Fibroblast of lung (primary cell): ENCODE results near the gene TRERF1. TPM values are rescaled to one million over a fixed set of nuclear protein-coding genes. Genes with fewer than 3 reads are reported as not detected.

Experiments used
- DNase-seq, 2 donors: peaks; one replicate each; pipeline versions ENCODE4 v3.0.0 to v3.0.0-alpha.2; 2010; ENCODE audit warnings: low read depth in 2 of 2
- H2AFZ ChIP-seq: 2 replicates; pipeline ENCODE4 v1.5.1; 2012; ENCODE audit warnings: low read length, control low read depth, inconsistent platforms
- H3K27ac ChIP-seq: 2 replicates; pipeline ENCODE4 v1.5.1; 2011; ENCODE audit warnings: low read length, control low read depth; ENCODE audit not compliant: insufficient read depth
- H3K27me3 ChIP-seq: 2 replicates; pipeline ENCODE4 v1.5.1; 2011; ENCODE audit warnings: mild to moderate bottlenecking, low read length; ENCODE audit not compliant: control insufficient read depth, insufficient read depth
- H3K36me3 ChIP-seq: 2 replicates; pipeline ENCODE4 v1.5.1; 2011; ENCODE audit warnings: low read length; ENCODE audit not compliant: control insufficient read depth, insufficient read depth
- H3K4me1 ChIP-seq: 2 replicates; pipeline ENCODE4 v1.5.1; 2011; ENCODE audit warnings: low read length; ENCODE audit not compliant: control insufficient read depth, insufficient read depth; ENCODE audit errors: extremely low read depth
- H3K4me2 ChIP-seq: 2 replicates; pipeline ENCODE4 v1.5.1; 2011; ENCODE audit warnings: low read length, control low read depth; ENCODE audit not compliant: insufficient read depth; ENCODE audit errors: extremely low read depth
- H3K4me3 ChIP-seq, 4 experiments: fragments of 200-600 bp in 1 of 4; sonication (generic) in 1 of 4; replicated peaks in 1 of 4; 2 replicates each; pipeline ENCODE4 v1.5.1; 2011 to 2016; ENCODE audit warnings: low read length in 4 of 4, low read depth in 3 of 4, mild to moderate bottlenecking in 3 of 4, control low read depth in 2 of 4, inconsistent platforms in 1 of 4, mixed read lengths in 1 of 4; ENCODE audit not compliant: insufficient read depth in 1 of 4; ENCODE audit errors: control extremely low read depth in 1 of 4
- H3K79me2 ChIP-seq: 2 replicates; pipeline ENCODE4 v1.5.1; 2012; ENCODE audit warnings: mild to moderate bottlenecking, low read length, inconsistent platforms; ENCODE audit not compliant: control insufficient read depth, insufficient read depth
- H3K9ac ChIP-seq: 2 replicates; pipeline ENCODE4 v1.5.1; 2011; ENCODE audit warnings: mild to moderate bottlenecking, low read length, control low read depth; ENCODE audit not compliant: insufficient read depth
- H3K9me3 ChIP-seq: 2 replicates; pipeline ENCODE4 v1.5.1; 2012; ENCODE audit warnings: low read depth, low read length; ENCODE audit not compliant: control insufficient read depth, insufficient read depth
- H4K20me1 ChIP-seq: 2 replicates; pipeline ENCODE4 v1.5.1; 2011; ENCODE audit warnings: low read length; ENCODE audit not compliant: control insufficient read depth, insufficient read depth; ENCODE audit errors: extremely low read depth
- EZH2 ChIP-seq: IDR thresholded peaks from 2 replicates; pipeline ENCODE4 v1.5.1; 2012; ENCODE audit warnings: low read length, control low read depth, mild to moderate bottlenecking; ENCODE audit errors: missing control alignments
- polyA plus RNA-seq, 2 donors: library from polyadenylated mRNA; depleted of rRNA in 1 of 2; stranded (reverse) in 1 of 2; unstranded in 1 of 2; fragments of >200 nt; gene quantifications; 2 replicates each; pipeline ENCODE4 v1.2.1, GENCODE V29; 2011 to 2012; ENCODE audit warnings: missing spikeins in 1 of 2
- total RNA-seq: library from RNA; depleted of rRNA; stranded (reverse); fragments of >200 nt; gene quantifications from 2 replicates; pipeline ENCODE4 v1.2.1, GENCODE V29; 2014
- TF ChIP-seq, protein P1 (sequence below), 2 donors: IDR thresholded peaks in 1 of 2; conservative IDR thresholded peaks in 1 of 2; 1 replicate in 1 of 2; 2 replicates in 1 of 2; pipeline ENCODE4 v1.5.1; 2011 to 2012; ENCODE audit warnings: low read length in 2 of 2, control low read depth in 1 of 2, inconsistent platforms in 1 of 2, low read depth in 1 of 2, mild to moderate bottlenecking in 1 of 2

TRERF1 gene
- total and polyA plus RNA-seq, 2 donors (not counting 1 experiment from before 2014, with no cell fraction given) = 6.3 to 8.3 TPM

DNA sequence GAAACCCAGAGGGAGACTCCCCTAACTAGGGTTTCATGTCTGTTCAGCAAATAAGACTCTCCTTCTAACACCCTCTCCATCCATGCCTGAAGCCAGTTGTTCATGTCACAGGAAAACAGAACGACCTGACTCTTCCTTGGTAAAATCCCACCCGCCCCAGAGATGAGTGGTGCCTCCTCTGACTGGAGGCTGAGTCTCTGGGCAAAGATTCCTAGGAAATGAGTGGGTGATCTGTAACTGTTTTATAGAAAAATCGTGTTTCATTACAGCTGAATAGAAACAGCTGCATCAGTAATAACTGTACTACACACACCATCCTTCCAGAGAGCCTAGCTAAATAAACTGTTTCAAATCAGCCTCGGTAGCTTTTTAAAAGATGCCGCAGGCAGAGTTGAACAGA is 196.7 kb downstream of the TRERF1 start:
- Histone ChIP-seq H3K4me2 (no peak overlapping the region), H3K9ac (no peak overlapping the region), H4K20me1 (no peaks in the 10 kb centered on the region), H3K79me2 (no peaks in the 10 kb centered on the region), H2AFZ (no peak overlapping the region), H3K4me3 (no peak overlapping the region), H3K4me1 (peaks cover 12% of the 10 kb centered on the region), H3K9me3 (no peaks in the 10 kb centered on the region), H3K36me3 (peaks cover 5% of the 10 kb centered on the region), H3K27me3 (no peaks in the 10 kb centered on the region), H3K27ac (no peak overlapping the region)
- DNase-seq = no peak
- TF ChIP-seq, protein P1, sequence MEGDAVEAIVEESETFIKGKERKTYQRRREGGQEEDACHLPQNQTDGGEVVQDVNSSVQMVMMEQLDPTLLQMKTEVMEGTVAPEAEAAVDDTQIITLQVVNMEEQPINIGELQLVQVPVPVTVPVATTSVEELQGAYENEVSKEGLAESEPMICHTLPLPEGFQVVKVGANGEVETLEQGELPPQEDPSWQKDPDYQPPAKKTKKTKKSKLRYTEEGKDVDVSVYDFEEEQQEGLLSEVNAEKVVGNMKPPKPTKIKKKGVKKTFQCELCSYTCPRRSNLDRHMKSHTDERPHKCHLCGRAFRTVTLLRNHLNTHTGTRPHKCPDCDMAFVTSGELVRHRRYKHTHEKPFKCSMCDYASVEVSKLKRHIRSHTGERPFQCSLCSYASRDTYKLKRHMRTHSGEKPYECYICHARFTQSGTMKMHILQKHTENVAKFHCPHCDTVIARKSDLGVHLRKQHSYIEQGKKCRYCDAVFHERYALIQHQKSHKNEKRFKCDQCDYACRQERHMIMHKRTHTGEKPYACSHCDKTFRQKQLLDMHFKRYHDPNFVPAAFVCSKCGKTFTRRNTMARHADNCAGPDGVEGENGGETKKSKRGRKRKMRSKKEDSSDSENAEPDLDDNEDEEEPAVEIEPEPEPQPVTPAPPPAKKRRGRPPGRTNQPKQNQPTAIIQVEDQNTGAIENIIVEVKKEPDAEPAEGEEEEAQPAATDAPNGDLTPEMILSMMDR (conservative IDR thresholded peaks at IDR 0.05 in 1 of 2, IDR thresholded peaks at IDR 0.05 in 1 of 2; ENCODE audit: low read depth in 1 of 2, low read length in 2 of 2) = no peak
- no peak for TF ChIP-seq EZH2

GRCh38 chr6:42254505-42254904 is 197.2 kb downstream of the TRERF1 start:
- Histone ChIP-seq H3K9ac (no peak overlapping the region), H3K27me3 (no peaks in the 10 kb centered on the region), H3K9me3 (no peaks in the 10 kb centered on the region), H2AFZ (no peak overlapping the region), H4K20me1 (no peaks in the 10 kb centered on the region), H3K27ac (no peak overlapping the region), H3K36me3 (peaks cover 6% of the 10 kb centered on the region), H3K79me2 (no peaks in the 10 kb centered on the region), H3K4me3 (no peak overlapping the region), H3K4me2 (no peak overlapping the region), H3K4me1 (peaks cover 12% of the 10 kb centered on the region)
- DNase-seq = no peak
- TF ChIP-seq EZH2 = no peak
- TF ChIP-seq, protein P1 (conservative IDR thresholded peaks at IDR 0.05 in 1 of 2, IDR thresholded peaks at IDR 0.05 in 1 of 2; ENCODE audit: low read depth in 1 of 2, low read length in 2 of 2) = no peak

- Histone ChIP-seq H3K79me2 (no peaks in the 10 kb centered on the region), H3K9me3 (no peaks in the 10 kb centered on the region), H3K36me3 (peaks cover 7% of the 10 kb centered on the region), H3K27ac (peak overlapping the region; percentile 34), H3K4me1 (peaks cover 12% of the 10 kb centered on the region), H3K4me2 (no peak overlapping the region), H3K4me3 (no peak overlapping the region), H3K9ac (peak overlapping the region; percentile 21), H4K20me1 (no peaks in the 10 kb centered on the region), H2AFZ (no peak overlapping the region), H3K27me3 (no peaks in the 10 kb centered on the region)
- DNase-seq = peak; percentile 58 to 71
- TF ChIP-seq, protein P1 (conservative IDR thresholded peaks at IDR 0.05 in 1 of 2, IDR thresholded peaks at IDR 0.05 in 1 of 2; ENCODE audit: low read depth in 1 of 2, low read length in 2 of 2) = no peak
- TF ChIP-seq EZH2 = no peak
These were observed 199.7 kb downstream of the TRERF1 start for GRCh38 chr6:42251911-42252637.
